HCT116 (cell line): ENCODE measurements around the gene HES2.

Source experiments
- CTCF ChIP-seq, 3 experiments: fragments of 200-600 bp in 1 of 3; sonication (generic) in 1 of 3; IDR thresholded peaks in 2 of 3; conservative IDR thresholded peaks in 1 of 3; 2 replicates each; pipeline ENCODE4 v1.5.1; 2012 to 2017; ENCODE audit warnings: low read depth in 2 of 3, low read length in 2 of 3, antibody characterized with exemption in 1 of 3, borderline replicate concordance in 1 of 3, control low read depth in 1 of 3, mild to moderate bottlenecking in 1 of 3, mixed read lengths in 1 of 3, mixed run types in 1 of 3, moderate library complexity in 1 of 3; ENCODE audit not compliant: insufficient read depth in 1 of 3
- EZH2 ChIP-seq: fragments of 200-600 bp; sonication (generic); IDR thresholded peaks from 2 replicates; pipeline ENCODE4 v1.6.1; 2017; ENCODE audit warnings: antibody characterized with exemption, mixed run types
- MAX ChIP-seq: IDR thresholded peaks from 2 replicates; pipeline ENCODE4 v1.6.1; 2012
- POLR2A ChIP-seq: IDR thresholded peaks from 2 replicates; pipeline ENCODE4 v1.7.0; 2011; ENCODE audit warnings: borderline replicate concordance; ENCODE audit not compliant: insufficient read depth, insufficient read length; ENCODE audit errors: extremely low read depth
- POLR2AphosphoS5 ChIP-seq: IDR thresholded peaks from 2 replicates; pipeline ENCODE4 v1.6.1; 2011; ENCODE audit warnings: mild to moderate bottlenecking, low read depth, low read length, moderate library complexity
- REST ChIP-seq: IDR thresholded peaks from 2 replicates; pipeline ENCODE4 v1.6.1; 2012; ENCODE audit warnings: low read depth
- ZBTB33 ChIP-seq: IDR thresholded peaks from 2 replicates; pipeline ENCODE4 v1.6.1; 2011; ENCODE audit warnings: mild to moderate bottlenecking, low read length, moderate library complexity; ENCODE audit not compliant: insufficient replicate concordance; ENCODE audit errors: extremely low read depth
- ZNF274 ChIP-seq: fragments of 200-500 bp; sonication (Bioruptor generic); IDR thresholded peaks from 2 replicates; pipeline ENCODE4 v1.6.1; 2014; ENCODE audit warnings: mild to moderate bottlenecking, low read depth, low read length, inconsistent platforms

- no peak for TF ChIP-seq CTCF (IDR thresholded peaks at IDR 0.05 in 2 of 3, conservative IDR thresholded peaks at IDR 0.05 in 1 of 3; ENCODE audit: borderline replicate concordance in 1 of 3, insufficient read depth in 1 of 3, low read depth in 2 of 3, low read length in 2 of 3)
- TF ChIP-seq POLR2A = no peak
- TF ChIP-seq MAX = no peak
- TF ChIP-seq POLR2AphosphoS5 = no peak
- TF ChIP-seq ZNF274 = no peak
- TF ChIP-seq REST = no peak
- TF ChIP-seq ZBTB33 = no peak
- no peak for TF ChIP-seq EZH2
Measured at GRCh38 chr1:6446665-6447015, 26.9 kb upstream of the HES2 start.
